HepG2 (cell line): ENCODE data around the gene MAPK7. TPM values are rescaled to one million over a fixed set of nuclear protein-coding genes. Genes with fewer than 3 reads are reported as not detected.

Source experiments
- ARNT2 ChIP-seq: sonication (generic); formaldehyde crosslinking; IDR thresholded peaks from 2 replicates; pipeline ENCODE4 v1.8.0; 2022; ENCODE audit warnings: mild to moderate bottlenecking, low read depth, missing genetic modification reagents, moderate library complexity
- ATF7-NPFF ChIP-seq: sonication (generic); formaldehyde crosslinking; IDR thresholded peaks from 2 replicates; pipeline ENCODE4 v1.8.1; 2023; ENCODE audit warnings: mild to moderate bottlenecking, low read depth, missing genetic modification reagents, moderate library complexity
- CBX1 ChIP-seq: IDR thresholded peaks from one replicate; pipeline ENCODE4 v1.6.1; 2016; ENCODE audit warnings: antibody characterized with exemption, low read depth
- CHCHD3 ChIP-seq: sonication (generic); formaldehyde crosslinking; IDR thresholded peaks from 2 replicates; pipeline ENCODE4 v1.8.0; 2022; ENCODE audit warnings: mild to moderate bottlenecking, missing genetic modification reagents, moderate library complexity
- FLYWCH1 ChIP-seq: sonication (generic); formaldehyde crosslinking; IDR thresholded peaks from 2 replicates; pipeline ENCODE4 v1.8.1; 2023; ENCODE audit warnings: mild to moderate bottlenecking, missing genetic modification reagents
- HOXA5 ChIP-seq: sonication (generic); formaldehyde crosslinking; IDR thresholded peaks from 2 replicates; pipeline ENCODE4 v1.4.0; 2020; ENCODE audit warnings: missing genetic modification reagents
- KDM5A ChIP-seq: fragments of 200-600 bp; sonication (generic); IDR thresholded peaks from 2 replicates; pipeline ENCODE4 v1.7.0; 2018; ENCODE audit warnings: antibody characterized with exemption, mild to moderate bottlenecking, low read length, borderline replicate concordance
- MAZ ChIP-seq, 2 experiments: sonication (generic) in 1 of 2; formaldehyde crosslinking in 1 of 2; IDR thresholded peaks; 2 replicates each; pipeline versions ENCODE4 v1.5.0 to v1.6.1; 2012 to 2020; ENCODE audit warnings: low read depth in 2 of 2, mild to moderate bottlenecking in 2 of 2, borderline replicate concordance in 1 of 2, improper control_type of control experiment in 1 of 2, low read length in 1 of 2, missing genetic modification reagents in 1 of 2, moderate library complexity in 1 of 2
- MXD4 ChIP-seq: IDR thresholded peaks from 2 replicates; pipeline ENCODE4 v1.6.1; 2016; ENCODE audit warnings: mild to moderate bottlenecking, missing biosample characterization, missing genetic modification reagents
- RBFOX2 ChIP-seq: fragments of 200-400 bp; formaldehyde crosslinking; IDR thresholded peaks from 2 replicates; pipeline ENCODE4 v1.6.1; 2017; ENCODE audit warnings: low read depth, mild to moderate bottlenecking, low read length
- RFX5 ChIP-seq: IDR thresholded peaks from 2 replicates; pipeline ENCODE4 v1.6.1; 2011; ENCODE audit warnings: low read depth, low read length, improper control_type of control experiment
- SP5 ChIP-seq: IDR thresholded peaks from 2 replicates; pipeline ENCODE4 v1.6.1; 2016; ENCODE audit warnings: low read depth, borderline replicate concordance
- ZBTB20 ChIP-seq: sonication (generic); formaldehyde crosslinking; IDR thresholded peaks from 2 replicates; pipeline ENCODE4 v1.8.1; 2023; ENCODE audit warnings: missing genetic modification reagents, low read depth, mild to moderate bottlenecking, borderline replicate concordance
- ZNF572 ChIP-seq: sonication (generic); formaldehyde crosslinking; IDR thresholded peaks from 2 replicates; pipeline ENCODE4 v1.5.1; 2020; ENCODE audit warnings: mild to moderate bottlenecking, missing genetic modification reagents
- ZNF724P ChIP-seq: sonication (generic); formaldehyde crosslinking; IDR thresholded peaks from 2 replicates; pipeline ENCODE4 v1.8.0; 2022; ENCODE audit warnings: missing genetic modification reagents, borderline replicate concordance
- ZNF777 ChIP-seq: sonication (generic); formaldehyde crosslinking; IDR thresholded peaks from 2 replicates; pipeline ENCODE4 v1.4.0; 2020; ENCODE audit warnings: missing genetic modification reagents
- ZNF800 ChIP-seq: sonication (generic); formaldehyde crosslinking; IDR thresholded peaks from 2 replicates; pipeline ENCODE4 v1.4.0; 2020; ENCODE audit warnings: missing genetic modification reagents
- ZNF891 ChIP-seq: sonication (generic); formaldehyde crosslinking; IDR thresholded peaks from 2 replicates; pipeline ENCODE4 v1.5.0; 2020; ENCODE audit warnings: mild to moderate bottlenecking, missing genetic modification reagents
- polyA plus RNA-seq, 8 experiments: library from polyadenylated mRNA; depleted of rRNA in 3 of 8; stranded (reverse) in 7 of 8; unstranded in 1 of 8; fragments of >200 nt; fragmentation: Illumina TruSeq in 4 of 8; extraction: Trizol in 4 of 8; gene quantifications; 2 replicates each; pipeline versions ENCODE4 v1.2.1 to v1.2.3, GENCODE V29; 2011 to 2016; ENCODE audit warnings: low read depth in 4 of 8, missing spikeins in 1 of 8, mixed read lengths in 1 of 8; ENCODE audit not compliant: insufficient read depth in 1 of 8
- total RNA-seq, 5 experiments: library from RNA; depleted of rRNA; stranded (reverse); fragments of >200 nt; fragmentation: Illumina TruSeq; extraction: Trizol; gene quantifications; 2 replicates each; pipeline ENCODE4 v1.2.3, GENCODE V29; 2016; ENCODE audit warnings: low read depth in 1 of 5
- TF ChIP-seq, protein P1 (sequence below): sonication (generic); formaldehyde crosslinking; IDR thresholded peaks from 2 replicates; pipeline ENCODE4 v1.5.1; 2020; ENCODE audit warnings: missing genetic modification reagents, mild to moderate bottlenecking, borderline replicate concordance
- TF ChIP-seq, protein P2 (sequence below): sonication (generic); formaldehyde crosslinking; IDR thresholded peaks from 2 replicates; pipeline ENCODE4 v1.4.0; 2020; ENCODE audit warnings: missing genetic modification reagents
- TF ChIP-seq, protein P3 (sequence below): sonication (generic); formaldehyde crosslinking; IDR thresholded peaks from 2 replicates; pipeline ENCODE4 v1.5.1; 2020; ENCODE audit warnings: missing genetic modification reagents, mild to moderate bottlenecking, borderline replicate concordance

The MAPK7 gene
- total and polyA plus RNA-seq, 2 of the 13 experiments (the other 11 are each of a cell fraction or from before 2014, with no cell fraction given): 2.9 to 5.9 TPM

DNA sequence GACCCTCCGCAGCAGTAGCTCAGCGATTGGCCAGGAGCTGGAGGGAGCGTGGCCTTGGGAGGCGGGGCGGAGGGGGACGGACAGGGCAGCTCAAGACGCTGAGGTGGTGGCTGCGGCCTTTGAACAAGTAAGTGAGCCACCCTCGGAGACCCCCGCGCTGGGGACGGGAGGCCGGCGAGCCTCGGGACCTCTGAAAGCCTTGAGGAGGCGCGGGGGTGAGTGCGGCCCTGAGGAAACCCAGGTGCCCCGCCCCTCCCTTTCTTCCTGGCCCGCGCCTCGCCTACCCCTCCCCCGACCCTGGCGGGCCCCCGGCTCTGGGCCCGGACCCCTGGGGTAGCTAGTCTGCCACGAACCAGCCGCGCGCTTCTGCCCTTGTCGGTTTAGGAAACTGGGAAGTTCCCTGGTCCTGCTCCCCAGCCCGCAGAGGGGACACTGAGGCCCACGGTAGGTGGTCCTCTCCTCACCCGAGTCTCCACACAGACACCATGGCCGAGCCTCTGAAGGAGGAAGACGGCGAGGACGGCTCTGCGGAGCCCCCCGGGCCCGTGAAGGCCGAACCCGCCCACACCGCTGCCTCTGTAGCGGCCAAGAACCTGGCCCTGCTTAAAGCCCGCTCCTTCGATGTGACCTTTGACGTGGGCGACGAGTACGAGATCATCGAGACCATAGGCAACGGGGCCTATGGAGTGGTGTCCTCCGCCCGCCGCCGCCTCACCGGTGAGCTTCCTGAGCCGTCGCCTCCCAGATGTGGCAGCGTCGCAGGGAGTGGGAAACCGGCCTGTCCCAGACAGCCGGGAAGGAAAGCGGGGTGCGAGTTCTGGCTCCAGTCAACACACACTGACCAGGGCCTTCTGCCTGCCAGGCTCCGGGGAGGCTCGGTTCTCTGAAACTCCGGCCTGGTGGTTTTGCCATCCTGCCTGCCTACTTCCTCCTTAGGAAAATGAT lies at the start of gene MAPK7 (continued):
- TF ChIP-seq ARNT2: 0 out of 2 replicates have a peak, but pooled peaks have one; percentile 48
- no peak for TF ChIP-seq CBX1
- TF ChIP-seq RFX5: 0 out of 2 replicates have a peak, but pooled peaks have one; percentile 9
- TF ChIP-seq SP5 (CRISPR knock-in tag): peak; percentile 39; the same call in 1 of the 2 replicates
- 0 out of 2 replicates have a peak, but pooled peaks have one; percentile 45 for TF ChIP-seq CHCHD3 (CRISPR knock-in tag)
- TF ChIP-seq ZNF724P: 0 out of 2 replicates have a peak, but pooled peaks have one; percentile 55
- TF ChIP-seq, protein P1, sequence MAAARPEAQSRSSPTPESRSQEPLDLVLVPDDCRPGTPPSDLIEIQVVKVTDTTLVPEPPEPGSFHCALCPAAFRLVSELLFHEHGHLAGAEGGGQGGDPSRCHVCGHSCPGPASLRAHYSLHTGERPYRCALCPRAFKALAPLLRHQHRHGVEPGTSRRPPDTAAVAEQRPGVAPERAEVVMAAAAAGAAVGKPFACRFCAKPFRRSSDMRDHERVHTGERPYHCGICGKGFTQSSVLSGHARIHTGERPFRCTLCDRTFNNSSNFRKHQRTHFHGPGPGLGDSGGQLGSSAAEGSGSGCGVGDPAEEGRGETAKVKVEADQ (CRISPR knock-in tag): no peak
- peak; percentile 17 for TF ChIP-seq RBFOX2
- 0 out of 2 replicates have a peak, but pooled peaks have one; percentile 14 for TF ChIP-seq ZBTB20 (CRISPR knock-in tag)
- TF ChIP-seq MAZ (IDR thresholded peaks at IDR 0.05; ENCODE audit: borderline replicate concordance, low read depth, low read length): no peak
- TF ChIP-seq MAZ (CRISPR knock-in tag; IDR thresholded peaks at IDR 0.05; ENCODE audit: low read depth): 0 out of 2 replicates have a peak, but pooled peaks have one; percentile 29
- TF ChIP-seq ZNF777 (CRISPR knock-in tag): 0 out of 2 replicates have a peak, but pooled peaks have one; percentile 41
- 0 out of 2 replicates have a peak, but pooled peaks have one; percentile 59 for TF ChIP-seq ATF7-NPFF (CRISPR knock-in tag)
- TF ChIP-seq MXD4 (CRISPR knock-in tag): 0 out of 2 replicates have a peak, but pooled peaks have one; percentile 12
- no peak for TF ChIP-seq ZNF572
- TF ChIP-seq, protein P2, sequence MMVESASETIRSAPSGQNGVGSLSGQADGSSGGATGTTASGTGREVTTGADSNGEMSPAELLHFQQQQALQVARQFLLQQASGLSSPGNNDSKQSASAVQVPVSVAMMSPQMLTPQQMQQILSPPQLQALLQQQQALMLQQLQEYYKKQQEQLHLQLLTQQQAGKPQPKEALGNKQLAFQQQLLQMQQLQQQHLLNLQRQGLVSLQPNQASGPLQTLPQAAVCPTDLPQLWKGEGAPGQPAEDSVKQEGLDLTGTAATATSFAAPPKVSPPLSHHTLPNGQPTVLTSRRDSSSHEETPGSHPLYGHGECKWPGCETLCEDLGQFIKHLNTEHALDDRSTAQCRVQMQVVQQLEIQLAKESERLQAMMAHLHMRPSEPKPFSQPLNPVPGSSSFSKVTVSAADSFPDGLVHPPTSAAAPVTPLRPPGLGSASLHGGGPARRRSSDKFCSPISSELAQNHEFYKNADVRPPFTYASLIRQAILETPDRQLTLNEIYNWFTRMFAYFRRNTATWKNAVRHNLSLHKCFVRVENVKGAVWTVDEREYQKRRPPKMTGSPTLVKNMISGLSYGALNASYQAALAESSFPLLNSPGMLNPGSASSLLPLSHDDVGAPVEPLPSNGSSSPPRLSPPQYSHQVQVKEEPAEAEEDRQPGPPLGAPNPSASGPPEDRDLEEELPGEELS (CRISPR knock-in tag): no peak
- TF ChIP-seq, protein P3, sequence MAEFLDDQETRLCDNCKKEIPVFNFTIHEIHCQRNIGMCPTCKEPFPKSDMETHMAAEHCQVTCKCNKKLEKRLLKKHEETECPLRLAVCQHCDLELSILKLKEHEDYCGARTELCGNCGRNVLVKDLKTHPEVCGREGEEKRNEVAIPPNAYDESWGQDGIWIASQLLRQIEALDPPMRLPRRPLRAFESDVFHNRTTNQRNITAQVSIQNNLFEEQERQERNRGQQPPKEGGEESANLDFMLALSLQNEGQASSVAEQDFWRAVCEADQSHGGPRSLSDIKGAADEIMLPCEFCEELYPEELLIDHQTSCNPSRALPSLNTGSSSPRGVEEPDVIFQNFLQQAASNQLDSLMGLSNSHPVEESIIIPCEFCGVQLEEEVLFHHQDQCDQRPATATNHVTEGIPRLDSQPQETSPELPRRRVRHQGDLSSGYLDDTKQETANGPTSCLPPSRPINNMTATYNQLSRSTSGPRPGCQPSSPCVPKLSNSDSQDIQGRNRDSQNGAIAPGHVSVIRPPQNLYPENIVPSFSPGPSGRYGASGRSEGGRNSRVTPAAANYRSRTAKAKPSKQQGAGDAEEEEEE (CRISPR knock-in tag): no peak
- peak; percentile 12; the same call in 1 of the 2 replicates for TF ChIP-seq HOXA5
- TF ChIP-seq ZNF800 (CRISPR knock-in tag): no peak
- 0 out of 2 replicates have a peak, but pooled peaks have one; percentile 31 for TF ChIP-seq KDM5A
- TF ChIP-seq ZNF891 (CRISPR knock-in tag): peak; percentile 60; the same call in 1 of the 2 replicates
- TF ChIP-seq FLYWCH1 (CRISPR knock-in tag): no peak
